ENCODE results near the gene OLA1. TPM values are rescaled to one million over a fixed set of nuclear protein-coding genes. Genes with fewer than 3 reads are reported as not detected.
"Not testable (repeated sequence)": the region's sequence is repeated elsewhere in the genome, so short reads cannot be mapped to it uniquely, and the experiment has no call there.

Gene OLA1
- total and polyA plus RNA-seq, 2 of the 4 experiments (the other 2 are of a cell fraction): 54.7 to 71.2 TPM

- no peak overlapping the region for H3K4me2 ChIP-seq (ENCODE audit: low read depth, low read length)
- in situ Hi-C loops (cut with MboI; ENCODE audit: low sequenced_read_pairs) (no loop called here), dilution Hi-C loops (cut with HindIII; ENCODE audit: low sequenced_read_pairs, unreplicated experiment) (no loop called here), intact Hi-C loops (cut with micrococcal nuclease) (loop anchor here (10.0 kb wide), 2 partner anchors 192 to 282 kb away; partner anchors contain the start of gene SP3)
- H2AK5ac ChIP-seq (ENCODE audit: low read depth, low read length): no peak overlapping the region
- peaks cover 8% of the 10 kb centered on the region; the same call in 1 of the 2 replicates for H4K20me1 ChIP-seq (ENCODE audit: insufficient read depth, low read length)
- DNase-seq (no peak), ATAC-seq (ENCODE audit: low read depth) (no peak)
- WGBS, 2 experiments (ENCODE audit: extremely low coverage in 2 of 2, insufficient read length in 1 of 2): 66% methylated on average over 7 of the region's 18 CpGs; no CpG with 5 or more reads in 1 of the 2 experiments
- no peak overlapping the region for H3K27ac ChIP-seq (ENCODE audit: insufficient read depth, low read length)
- H2AK9ac ChIP-seq (replicated peaks; ENCODE audit: low read depth, low read length, poor library complexity): no peak overlapping the region
- H2BK5ac ChIP-seq (ENCODE audit: low read depth, low read length, poor library complexity, severe bottlenecking): no peak overlapping the region
- H3K56ac ChIP-seq (ENCODE audit: extremely low read depth, insufficient read depth, low read length): no peak overlapping the region
- TF ChIP-seq RFX5 (IDR thresholded peaks at IDR 0.05; ENCODE audit: low read depth, low read length) (no peak), USF2 (IDR thresholded peaks at IDR 0.05; ENCODE audit: low read depth, low read length) (no peak), RAD21 (IDR thresholded peaks at IDR 0.05; ENCODE audit: low read length) (no peak), MAFK (IDR thresholded peaks at IDR 0.05; ENCODE audit: low read depth, low read length) (no peak), MAZ (IDR thresholded peaks at IDR 0.05; ENCODE audit: borderline replicate concordance, low read depth, low read length) (no peak), NFE2L2 (IDR thresholded peaks at IDR 0.05; ENCODE audit: low read depth, low read length) (no peak), CHD1 (IDR thresholded peaks at IDR 0.05; ENCODE audit: low read depth, low read length) (no peak), SMC3 (IDR thresholded peaks at IDR 0.05; ENCODE audit: low read depth, low read length) (no peak), POLR2A (IDR thresholded peaks at IDR 0.05; ENCODE audit: low read depth, low read length) (no peak)
- H3K4me3 ChIP-seq (ENCODE audit: insufficient read depth, low read depth, low read length): no peak overlapping the region
- BruUV-seq (replicated peaks): no TSS peak
- no peak overlapping the region for H4K8ac ChIP-seq (ENCODE audit: low read depth in 2 of 2, low read length in 2 of 2)
- H3K4me1 ChIP-seq (ENCODE audit: control insufficient read depth, insufficient read depth, low read length): no peaks in the 10 kb centered on the region
- H2AFZ ChIP-seq (replicated peaks; ENCODE audit: low read length, poor library complexity): no peak overlapping the region
- ChIA-PET POLR2A (ENCODE audit: unreplicated experiment) (no interaction called here), CTCF (no interaction called here)
- no peaks in the 10 kb centered on the region for H3K27me3 ChIP-seq (ENCODE audit: control insufficient read depth, insufficient read depth, low read length)
- H4K5ac ChIP-seq (ENCODE audit: low read depth, low read length): no peak overlapping the region
- no peak overlapping the region for H2BK20ac ChIP-seq (ENCODE audit: low read depth, low read length)
- peaks cover 5% of the 10 kb centered on the region; the same call in 1 of the 2 replicates for H3K9me1 ChIP-seq (ENCODE audit: insufficient read depth, low read length)
- H3K18ac ChIP-seq (ENCODE audit: low read depth, low read length): no peak overlapping the region
- H3K4ac ChIP-seq (ENCODE audit: low read depth, low read length): no peak overlapping the region
- H4K91ac ChIP-seq (ENCODE audit: insufficient read depth, low read depth, low read length): no peak overlapping the region
- H3K79me1 ChIP-seq (ENCODE audit: low read depth in 1 of 2, low read length in 2 of 2): peaks cover 24 to 37% of the 10 kb centered on the region in 2 experiments
- no peak overlapping the region for H3K9ac ChIP-seq (ENCODE audit: low read depth, low read length)
- no peaks in the 10 kb centered on the region for H3K9me3 ChIP-seq (ENCODE audit: control insufficient read depth, insufficient read depth, low read length)
- no peak overlapping the region for H2BK15ac ChIP-seq (ENCODE audit: low read depth, low read length)
- H2BK120ac ChIP-seq (ENCODE audit: low read depth, low read length): no peak overlapping the region
- H3K14ac ChIP-seq (replicated peaks; ENCODE audit: low read depth, low read length): no peak overlapping the region
- no peak overlapping the region for H3K23ac ChIP-seq (ENCODE audit: low read depth, low read length)
- peaks cover 5% of the 10 kb centered on the region for H3K36me3 ChIP-seq (ENCODE audit: control insufficient read depth, insufficient read depth, low read length)
Observed at GRCh38 chr2:174246944-174247381, 1.4 kb downstream of the OLA1 start.

DNA sequence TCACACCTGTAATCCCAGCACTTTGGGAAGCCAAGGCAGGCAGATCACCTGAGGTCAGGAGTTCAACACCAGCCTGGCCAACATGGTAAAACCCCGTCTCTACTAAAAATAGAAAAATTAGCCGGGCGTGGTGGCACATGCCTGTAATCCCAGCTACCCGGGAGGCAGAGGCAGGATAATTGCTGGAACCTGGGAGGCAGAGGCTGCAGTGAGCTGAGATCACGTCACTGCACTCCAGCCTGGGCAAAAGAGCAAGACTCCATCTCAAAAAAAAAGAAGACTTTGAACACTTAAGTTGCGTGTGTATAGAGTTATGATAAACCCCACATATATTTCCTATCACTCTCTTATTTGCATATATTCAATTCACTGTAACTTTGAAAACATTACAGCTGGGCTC lies 2.7 kb downstream of the OLA1 start:
- H4K91ac ChIP-seq (ENCODE audit: insufficient read depth, low read depth, low read length); H3K4me3 ChIP-seq (ENCODE audit: insufficient read depth, low read depth, low read length); H3K18ac ChIP-seq (ENCODE audit: low read depth, low read length); H3K4me1 ChIP-seq (ENCODE audit: control insufficient read depth, insufficient read depth, low read length); H4K5ac ChIP-seq (ENCODE audit: low read depth, low read length); H2AFZ ChIP-seq (replicated peaks; ENCODE audit: low read length, poor library complexity); H3K23ac ChIP-seq (ENCODE audit: low read depth, low read length); H3K4me2 ChIP-seq (ENCODE audit: low read depth, low read length); BruUV-seq (replicated peaks); H3K27ac ChIP-seq (ENCODE audit: insufficient read depth, low read length); H3K27me3 ChIP-seq (ENCODE audit: control insufficient read depth, insufficient read depth, low read length); DNase-seq; dilution Hi-C loops (cut with HindIII; ENCODE audit: low sequenced_read_pairs, unreplicated experiment); POLR2A ChIA-PET (ENCODE audit: unreplicated experiment); H2BK120ac ChIP-seq (ENCODE audit: low read depth, low read length); H3K4ac ChIP-seq (ENCODE audit: low read depth, low read length); H4K8ac ChIP-seq (ENCODE audit: low read depth in 2 of 2, low read length in 2 of 2); H2BK15ac ChIP-seq (ENCODE audit: low read depth, low read length); H2BK20ac ChIP-seq (ENCODE audit: low read depth, low read length); H3K9ac ChIP-seq (ENCODE audit: low read depth, low read length); H2AK9ac ChIP-seq (replicated peaks; ENCODE audit: low read depth, low read length, poor library complexity); H2BK5ac ChIP-seq (ENCODE audit: low read depth, low read length, poor library complexity, severe bottlenecking); ATAC-seq (ENCODE audit: low read depth); in situ Hi-C loops (cut with MboI; ENCODE audit: low sequenced_read_pairs); H2AK5ac ChIP-seq (ENCODE audit: low read depth, low read length); CTCF ChIA-PET; H3K9me3 ChIP-seq (ENCODE audit: control insufficient read depth, insufficient read depth, low read length); H3K36me3 ChIP-seq (ENCODE audit: control insufficient read depth, insufficient read depth, low read length); H3K9me1 ChIP-seq (ENCODE audit: insufficient read depth, low read length); H3K56ac ChIP-seq (ENCODE audit: extremely low read depth, insufficient read depth, low read length); H3K14ac ChIP-seq (replicated peaks; ENCODE audit: low read depth, low read length): not testable (repeated sequence)
- Histone ChIP-seq H3K79me1 (ENCODE audit: low read depth in 1 of 2, low read length in 2 of 2) (peaks cover 37 to 51% of the 10 kb centered on the region in 2 experiments), H4K20me1 (ENCODE audit: insufficient read depth, low read length) (peaks cover 13% of the 10 kb centered on the region; the same call in 1 of the 2 replicates)
- intact Hi-C loops (cut with micrococcal nuclease): loop anchor here (10.0 kb wide), 2 partner anchors 191 to 281 kb away; partner anchors contain the start of gene SP3
- no CpG with 5 or more reads among the region's 6 CpGs for WGBS, 2 experiments (ENCODE audit: extremely low coverage in 2 of 2, insufficient read length in 1 of 2)

Data from IMR-90 (cell line).